IMR-90 (cell line): ENCODE results near the gene GTF2I. TPM values are rescaled to one million over a fixed set of nuclear protein-coding genes. Genes with fewer than 3 reads are reported as not detected.
"Not testable (repeated sequence)": the region's sequence is repeated elsewhere in the genome, so short reads cannot be mapped to it uniquely, and the experiment has no call there.

Source experiments
- ATAC-seq: fragments of 200-7000 bp; cut with Tn5 transposase; 2 replicates; pipeline ENCODE4 v1.9.1; 2020; ENCODE audit warnings: low read depth, mild to moderate bottlenecking, moderate library complexity
- BruUV-seq: library from RNA; stranded (reverse); fragments of 400-500 nt; replicated peaks from 2 replicates; lab custom pipeline; 2021; lab: Mats Ljungman, UMichigan
- CTCF ChIA-PET: fragments of 300-600 bp; formaldehyde crosslinking; extraction: SDS; loops from one replicate; lab custom pipeline; 2021; ENCODE audit warnings: antibody characterized with exemption; lab: Yijun Ruan, JAX
- POLR2A ChIA-PET: fragments of 300-600 bp; sonication (Branson Sonifier 250); formaldehyde crosslinking; loops from one replicate; lab custom pipeline; 2022; ENCODE audit warnings: antibody characterized with exemption; ENCODE audit not compliant: unreplicated experiment; lab: Charles Lee
- DNase-seq: peaks from one replicate; pipeline ENCODE4 v3.0.0; 2013
- H2AFZ ChIP-seq: replicated peaks from 2 replicates; pipeline ENCODE3; 2013; ENCODE audit warnings: low read length, mild to moderate bottlenecking; ENCODE audit not compliant: poor library complexity
- H2AK5ac ChIP-seq: 2 replicates; pipeline ENCODE4 v1.6.1; 2013; ENCODE audit warnings: low read depth, low read length, inconsistent platforms
- H2AK9ac ChIP-seq: replicated peaks from 2 replicates; pipeline ENCODE3; 2013; ENCODE audit warnings: mild to moderate bottlenecking, low read depth, low read length, moderate library complexity; ENCODE audit not compliant: poor library complexity
- H2BK120ac ChIP-seq: 2 replicates; pipeline ENCODE4 v1.6.1; 2013; ENCODE audit warnings: low read depth, low read length, inconsistent platforms
- H2BK15ac ChIP-seq: 3 replicates; pipeline ENCODE4 v1.6.1; 2013; ENCODE audit warnings: low read depth, low read length, inconsistent platforms
- H2BK20ac ChIP-seq: 2 replicates; pipeline ENCODE4 v1.6.1; 2013; ENCODE audit warnings: low read depth, mild to moderate bottlenecking, inconsistent platforms, low read length, moderate library complexity
- H2BK5ac ChIP-seq: 2 replicates; pipeline ENCODE4 v1.6.1; 2013; ENCODE audit warnings: mild to moderate bottlenecking, low read depth, low read length, inconsistent platforms; ENCODE audit not compliant: poor library complexity, severe bottlenecking
- H3K14ac ChIP-seq: replicated peaks from 2 replicates; pipeline ENCODE4 v1.6.1; 2013; ENCODE audit warnings: low read depth, low read length, inconsistent platforms
- H3K18ac ChIP-seq: 2 replicates; pipeline ENCODE4 v1.6.1; 2013; ENCODE audit warnings: low read depth, low read length, control low read depth
- H3K23ac ChIP-seq: 2 replicates; pipeline ENCODE4 v1.6.1; 2013; ENCODE audit warnings: low read depth, low read length, inconsistent platforms
- H3K27ac ChIP-seq: 2 replicates; pipeline ENCODE4 v1.5.1; 2013; ENCODE audit warnings: mild to moderate bottlenecking, control low read depth, low read length; ENCODE audit not compliant: insufficient read depth
- H3K27me3 ChIP-seq: 2 replicates; pipeline ENCODE4 v1.6.1; 2013; ENCODE audit warnings: low read length; ENCODE audit not compliant: control insufficient read depth, insufficient read depth
- H3K36me3 ChIP-seq: 2 replicates; pipeline ENCODE4 v1.6.1; 2013; ENCODE audit warnings: low read length, mixed read lengths; ENCODE audit not compliant: control insufficient read depth, insufficient read depth
- H3K4ac ChIP-seq: 2 replicates; pipeline ENCODE4 v1.6.1; 2013; ENCODE audit warnings: low read depth, low read length, inconsistent platforms
- H3K4me1 ChIP-seq: 2 replicates; pipeline ENCODE4 v1.6.1; 2013; ENCODE audit warnings: low read length, mixed read lengths; ENCODE audit not compliant: control insufficient read depth, insufficient read depth
- H3K4me2 ChIP-seq: 2 replicates; pipeline ENCODE4 v1.6.1; 2013; ENCODE audit warnings: low read depth, mild to moderate bottlenecking, control low read depth, low read length, moderate library complexity
- H3K4me3 ChIP-seq: 2 replicates; pipeline ENCODE4 v1.5.1; 2013; ENCODE audit warnings: low read depth, mild to moderate bottlenecking, control low read depth, low read length, moderate library complexity; ENCODE audit not compliant: insufficient read depth
- H3K56ac ChIP-seq: 2 replicates; pipeline ENCODE4 v1.6.1; 2013; ENCODE audit warnings: low read length, inconsistent platforms; ENCODE audit not compliant: insufficient read depth; ENCODE audit errors: extremely low read depth
- H3K79me1 ChIP-seq, 2 experiments: 2 replicates each; pipeline ENCODE4 v1.6.1; 2013; ENCODE audit warnings: low read length in 2 of 2, inconsistent platforms in 1 of 2, low read depth in 1 of 2
- H3K9ac ChIP-seq: 2 replicates; pipeline ENCODE4 v1.6.1; 2013; ENCODE audit warnings: low read depth, low read length, control low read depth
- H3K9me1 ChIP-seq: 2 replicates; pipeline ENCODE4 v1.6.1; 2013; ENCODE audit warnings: low read length, inconsistent platforms; ENCODE audit not compliant: insufficient read depth
- H3K9me3 ChIP-seq: 2 replicates; pipeline ENCODE4 v1.6.1; 2013; ENCODE audit warnings: low read length; ENCODE audit not compliant: control insufficient read depth, insufficient read depth
- H4K20me1 ChIP-seq: 2 replicates; pipeline ENCODE4 v1.6.1; 2013; ENCODE audit warnings: low read length, inconsistent platforms; ENCODE audit not compliant: insufficient read depth
- H4K5ac ChIP-seq: 2 replicates; pipeline ENCODE4 v1.6.1; 2013; ENCODE audit warnings: mild to moderate bottlenecking, low read depth, low read length, control low read depth
- H4K8ac ChIP-seq, 2 experiments: 2 replicates each; pipeline ENCODE4 v1.6.1; 2013; ENCODE audit warnings: low read depth in 2 of 2, low read length in 2 of 2, control low read depth in 1 of 2, inconsistent platforms in 1 of 2
- H4K91ac ChIP-seq: 2 replicates; pipeline ENCODE4 v1.6.1; 2013; ENCODE audit warnings: low read depth, low read length, inconsistent platforms; ENCODE audit not compliant: insufficient read depth
- WGBS, 2 experiments: methylation state at CpG; one replicate each; pipeline versions ENCODE4 v1.1.5 to v1.1.7; 2013; ENCODE audit warnings: missing lambda C conversion rate in 2 of 2; ENCODE audit not compliant: insufficient read length in 1 of 2; ENCODE audit errors: extremely low coverage in 2 of 2; 5-methylcytosine and 5-hydroxymethylcytosine counted together
- dilution Hi-C: fragments of 300-500 bp; cut with HindIII; formaldehyde crosslinking; loops from one replicate; pipeline ENCODE4 v1.14.3; 2018; ENCODE audit warnings: low sequenced_read_pairs; ENCODE audit not compliant: unreplicated experiment
- in situ Hi-C: fragments of 300-500 bp; cut with MboI; formaldehyde crosslinking; loops from 3 replicates; pipeline ENCODE4 v1.14.3; 2019; ENCODE audit warnings: low sequenced_read_pairs, inconsistent platforms, mixed read lengths
- intact Hi-C: fragments of 100-400 bp; cut with micrococcal nuclease; formaldehyde crosslinking; loops from 2 replicates; pipeline ENCODE4 v1.10.0; 2022
- polyA plus RNA-seq, 3 experiments: library from polyadenylated mRNA; depleted of rRNA; stranded (reverse); fragments of >200 nt; gene quantifications; 2 replicates each; pipeline ENCODE4 v1.2.3, GENCODE V29; 2012; ENCODE audit warnings: low replicate concordance in 1 of 3
- total RNA-seq: library from RNA; depleted of rRNA; stranded (reverse); fragments of >200 nt; gene quantifications from 2 replicates; pipeline ENCODE4 v1.2.3, GENCODE V29; 2012

GTF2I gene
- total and polyA plus RNA-seq, 2 of the 4 experiments (the other 2 are of a cell fraction) = 46.4 to 88.8 TPM

DNA sequence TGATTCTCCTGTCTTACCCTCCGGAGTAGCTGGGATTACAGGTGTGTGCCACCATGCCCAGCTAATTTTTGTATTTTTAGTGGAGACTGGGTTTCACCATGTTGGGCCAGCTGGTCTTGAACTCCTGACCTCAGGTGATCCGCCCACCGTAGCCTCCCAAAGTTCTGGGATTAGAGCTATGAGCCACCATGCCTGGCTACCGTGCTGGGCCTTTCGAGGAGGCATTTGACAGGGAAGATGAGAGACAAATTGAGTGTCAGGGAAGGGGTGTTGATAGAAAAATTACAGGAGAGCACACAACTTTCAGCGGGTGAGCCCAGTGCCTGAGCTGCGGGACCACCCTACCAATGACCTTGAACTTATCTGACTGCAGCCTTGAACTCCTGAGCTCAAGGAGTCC, 112.5 kb downstream of the GTF2I start:
- H3K23ac ChIP-seq, DNase-seq, intact Hi-C loops, dilution Hi-C loops, H4K8ac ChIP-seq, H3K4ac ChIP-seq, H3K14ac ChIP-seq, H3K4me3 ChIP-seq, H3K27me3 ChIP-seq, in situ Hi-C loops, H2BK20ac ChIP-seq, H4K5ac ChIP-seq, H2AFZ ChIP-seq, H3K9ac ChIP-seq, H3K9me3 ChIP-seq, H3K4me1 ChIP-seq, H3K56ac ChIP-seq, H2BK15ac ChIP-seq, CTCF ChIA-PET, H2AK5ac ChIP-seq, H4K91ac ChIP-seq, H3K36me3 ChIP-seq, ATAC-seq, H3K27ac ChIP-seq, H3K9me1 ChIP-seq, POLR2A ChIA-PET, H2BK120ac ChIP-seq, H2AK9ac ChIP-seq, H3K4me2 ChIP-seq, H3K79me1 ChIP-seq, H3K18ac ChIP-seq, H4K20me1 ChIP-seq, BruUV-seq, H2BK5ac ChIP-seq: not testable (repeated sequence)
- WGBS, 2 experiments = no CpG with 5 or more reads among the region's 7 CpGs

DNA sequence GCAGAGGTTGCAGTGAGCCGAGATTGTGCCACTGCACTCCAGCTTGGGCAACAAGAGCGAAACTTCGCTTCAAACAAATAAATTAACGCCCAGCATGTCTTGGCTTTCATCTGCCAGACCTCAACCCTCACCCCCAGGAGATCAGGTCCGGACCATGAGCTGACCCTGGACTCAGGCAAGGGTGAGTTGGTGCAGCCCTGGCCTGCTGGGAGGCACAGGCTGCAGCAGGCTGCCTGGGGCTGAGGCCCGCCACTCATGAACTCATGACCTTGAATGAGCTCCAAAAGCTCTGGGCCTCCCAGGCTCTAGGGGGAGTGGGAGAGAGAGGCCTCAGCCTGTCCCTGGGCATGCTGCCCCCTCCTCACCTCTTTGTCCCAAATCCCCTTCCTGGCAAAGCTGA, 114.6 kb downstream of the GTF2I start:
- H3K4ac ChIP-seq, H3K27me3 ChIP-seq, H4K20me1 ChIP-seq, H2AK5ac ChIP-seq, H2BK120ac ChIP-seq, H2AFZ ChIP-seq, H3K9ac ChIP-seq, H3K4me3 ChIP-seq, H2BK5ac ChIP-seq, in situ Hi-C loops, H2BK20ac ChIP-seq, H3K4me1 ChIP-seq, H3K14ac ChIP-seq, H3K9me3 ChIP-seq, H3K56ac ChIP-seq, H4K5ac ChIP-seq, CTCF ChIA-PET, H3K9me1 ChIP-seq, H3K4me2 ChIP-seq, ATAC-seq, DNase-seq, dilution Hi-C loops, H3K27ac ChIP-seq, H3K18ac ChIP-seq, H2BK15ac ChIP-seq, H3K23ac ChIP-seq, BruUV-seq, H4K8ac ChIP-seq, POLR2A ChIA-PET, H3K36me3 ChIP-seq, intact Hi-C loops, H2AK9ac ChIP-seq, H3K79me1 ChIP-seq, H4K91ac ChIP-seq: not testable (repeated sequence)
- WGBS, 2 experiments = 100% methylated on average over 1 of the region's 6 CpGs; no CpG with 5 or more reads in 1 of the 2 experiments
